OCI-LY3 (cell line): Measurements from ENCODE around the gene EHD3.

Source experiments
- H2AFZ ChIP-seq: fragments of 200-600, 300-600 bp; shearing (Covaris generic); 2 replicates; pipeline ENCODE4 v1.6.0; 2014; ENCODE audit warnings: antibody characterized with exemption, low read depth, low read length
- H3K27ac ChIP-seq: fragments of 200-600, 300-600 bp; sonication (generic); 2 replicates; pipeline ENCODE4 v1.5.1; 2014; ENCODE audit warnings: mild to moderate bottlenecking, low read length, moderate library complexity, mixed read lengths
- H3K27me3 ChIP-seq: fragments of 200-600, 300-600 bp; sonication (generic); 2 replicates; pipeline ENCODE4 v1.6.1; 2014; ENCODE audit warnings: low read depth, low read length, mixed read lengths
- H3K36me3 ChIP-seq: fragments of 200-600, 300-600 bp; sonication (generic); replicated peaks from 2 replicates; pipeline ENCODE3; 2014; ENCODE audit warnings: low read depth, low read length, mixed read lengths
- H3K4me1 ChIP-seq: fragments of 300-600, 200-600 bp; sonication (generic); 2 replicates; pipeline ENCODE4 v1.6.1; 2014; ENCODE audit warnings: low read length, mixed read lengths
- H3K4me2 ChIP-seq: fragments of 200-600, 300-600 bp; sonication (generic); 2 replicates; pipeline ENCODE4 v1.6.1; 2014; ENCODE audit warnings: low read length, mixed read lengths
- H3K4me3 ChIP-seq: fragments of 300-600, 200-600 bp; sonication (generic); 2 replicates; pipeline ENCODE4 v1.5.1; 2014; ENCODE audit warnings: antibody characterized with exemption, mild to moderate bottlenecking, low read length, moderate library complexity
- H3K79me2 ChIP-seq: fragments of 300-600, 200-600 bp; shearing (Covaris generic); 2 replicates; pipeline ENCODE4 v1.6.1; 2014; ENCODE audit warnings: mild to moderate bottlenecking, low read length, mixed read lengths
- H3K9ac ChIP-seq: fragments of 300-600, 200-600 bp; shearing (Covaris generic); 2 replicates; pipeline ENCODE4 v1.6.0; 2014; ENCODE audit warnings: mild to moderate bottlenecking, low read length, moderate library complexity
- H3K9me3 ChIP-seq: fragments of 200-600, 300-600 bp; shearing (Covaris generic); 2 replicates; pipeline ENCODE4 v1.6.1; 2014; ENCODE audit warnings: low read length, mixed read lengths; ENCODE audit not compliant: insufficient read depth
- H4K20me1 ChIP-seq: fragments of 200-600, 300-600 bp; sonication (generic); 2 replicates; pipeline ENCODE4 v1.6.1; 2016; ENCODE audit warnings: low read length, mixed read lengths; ENCODE audit not compliant: insufficient read depth
- EZH2phosphoT487 ChIP-seq: fragments of 200-600 bp; shearing (Covaris generic); IDR thresholded peaks from 2 replicates; pipeline ENCODE4 v1.6.1; 2018; ENCODE audit warnings: antibody characterized with exemption, mixed run types, low read depth
- TF ChIP-seq, protein P1 (sequence below): fragments of 200-600, 300-600 bp; sonication (generic); IDR thresholded peaks from 2 replicates; pipeline ENCODE4 v1.5.1; 2014; ENCODE audit warnings: antibody characterized with exemption, low read length, low read depth

EHD3 gene

DNA sequence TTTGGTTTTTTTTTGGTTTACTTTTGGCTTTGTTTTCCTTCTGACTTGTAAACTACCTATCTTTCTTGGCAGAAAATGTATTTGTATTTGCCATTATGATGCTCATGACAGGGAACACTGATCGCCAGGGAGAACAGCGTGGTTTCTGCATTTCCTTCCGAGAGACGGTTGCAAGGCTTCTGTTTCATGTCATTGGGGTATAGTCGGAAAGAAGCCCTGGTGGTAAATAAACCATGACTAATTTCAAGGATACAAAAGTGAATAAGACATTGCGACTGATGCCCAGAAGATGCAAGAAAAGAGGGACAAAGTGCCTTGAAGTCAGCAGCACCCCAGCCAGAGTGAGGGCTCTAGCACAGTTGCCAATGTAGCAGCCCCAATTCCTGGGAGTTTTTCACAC, 12.4 kb upstream of the EHD3 start:
- H3K9ac ChIP-seq = peak overlapping the region; percentile 8; the same call in 1 of the 2 replicates
- H3K36me3 ChIP-seq = no peaks in the 10 kb centered on the region
- no peaks in the 10 kb centered on the region for H3K27me3 ChIP-seq
- H3K27ac ChIP-seq = peak overlapping the region; percentile 21; the same call in 1 of the 2 replicates
- H3K4me1 ChIP-seq = peaks cover 66% of the 10 kb centered on the region
- peak overlapping the region; percentile 8 for H3K4me3 ChIP-seq
- no peaks in the 10 kb centered on the region for H4K20me1 ChIP-seq
- no peak overlapping the region for H2AFZ ChIP-seq
- H3K79me2 ChIP-seq = no peaks in the 10 kb centered on the region
- no peaks in the 10 kb centered on the region for H3K9me3 ChIP-seq
- TF ChIP-seq, protein P1, sequence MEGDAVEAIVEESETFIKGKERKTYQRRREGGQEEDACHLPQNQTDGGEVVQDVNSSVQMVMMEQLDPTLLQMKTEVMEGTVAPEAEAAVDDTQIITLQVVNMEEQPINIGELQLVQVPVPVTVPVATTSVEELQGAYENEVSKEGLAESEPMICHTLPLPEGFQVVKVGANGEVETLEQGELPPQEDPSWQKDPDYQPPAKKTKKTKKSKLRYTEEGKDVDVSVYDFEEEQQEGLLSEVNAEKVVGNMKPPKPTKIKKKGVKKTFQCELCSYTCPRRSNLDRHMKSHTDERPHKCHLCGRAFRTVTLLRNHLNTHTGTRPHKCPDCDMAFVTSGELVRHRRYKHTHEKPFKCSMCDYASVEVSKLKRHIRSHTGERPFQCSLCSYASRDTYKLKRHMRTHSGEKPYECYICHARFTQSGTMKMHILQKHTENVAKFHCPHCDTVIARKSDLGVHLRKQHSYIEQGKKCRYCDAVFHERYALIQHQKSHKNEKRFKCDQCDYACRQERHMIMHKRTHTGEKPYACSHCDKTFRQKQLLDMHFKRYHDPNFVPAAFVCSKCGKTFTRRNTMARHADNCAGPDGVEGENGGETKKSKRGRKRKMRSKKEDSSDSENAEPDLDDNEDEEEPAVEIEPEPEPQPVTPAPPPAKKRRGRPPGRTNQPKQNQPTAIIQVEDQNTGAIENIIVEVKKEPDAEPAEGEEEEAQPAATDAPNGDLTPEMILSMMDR = no peak
- TF ChIP-seq EZH2phosphoT487 = no peak
- peak overlapping the region; percentile 53 for H3K4me2 ChIP-seq

DNA sequence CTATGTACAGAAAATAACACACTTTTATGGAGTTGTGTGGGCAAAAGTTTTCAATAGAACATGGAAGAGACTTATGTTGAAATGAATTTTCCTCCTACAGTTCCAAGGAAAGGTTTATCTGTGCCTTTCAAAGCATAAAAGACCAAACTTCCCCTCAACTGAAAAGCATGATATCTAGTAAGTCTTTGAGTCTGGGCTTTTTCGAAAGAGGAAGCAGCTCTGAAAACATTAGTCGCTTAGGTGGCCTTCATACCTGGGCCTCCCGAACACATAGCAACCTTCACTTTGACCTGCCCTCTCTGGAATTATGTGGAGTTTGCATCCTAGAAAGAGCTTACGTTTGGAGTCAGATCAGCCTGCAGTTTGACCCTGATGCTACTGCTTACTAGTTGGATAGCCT, 11.9 kb upstream of the EHD3 start:
- Histone ChIP-seq H3K4me2 (peak overlapping the region; percentile 53), H3K9ac (peak overlapping the region; percentile 8; the same call in 1 of the 2 replicates), H3K4me1 (peaks cover 61% of the 10 kb centered on the region), H3K36me3 (no peaks in the 10 kb centered on the region), H4K20me1 (no peaks in the 10 kb centered on the region), H3K9me3 (no peaks in the 10 kb centered on the region), H3K4me3 (peak overlapping the region; percentile 8), H3K27me3 (no peaks in the 10 kb centered on the region), H3K27ac (peak overlapping the region; percentile 21; the same call in 1 of the 2 replicates), H2AFZ (no peak overlapping the region), H3K79me2 (no peaks in the 10 kb centered on the region)
- TF ChIP-seq, protein P1 = no peak
- TF ChIP-seq EZH2phosphoT487 = no peak

DNA sequence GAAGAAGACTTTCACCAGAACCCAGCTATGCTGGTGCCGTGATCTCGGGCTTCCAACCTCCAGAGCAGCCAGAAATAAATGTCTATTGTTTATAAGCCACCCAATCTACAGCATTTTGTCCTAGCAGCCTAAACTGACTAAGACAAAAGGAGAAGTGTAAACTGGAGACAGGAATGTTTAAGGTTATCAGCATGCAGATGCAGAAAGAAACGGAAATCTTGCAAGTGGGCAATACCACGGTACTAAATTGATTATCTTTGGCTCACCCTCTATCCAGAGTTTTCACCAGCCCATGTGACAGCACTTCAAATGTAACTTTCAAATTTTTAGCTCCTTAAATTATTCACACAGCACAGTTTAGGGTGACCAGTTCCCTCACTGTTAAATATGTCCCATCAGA, 10.9 kb upstream of the EHD3 start:
- Histone ChIP-seq H3K4me2 (no peak overlapping the region), H3K27me3 (no peaks in the 10 kb centered on the region), H3K79me2 (no peaks in the 10 kb centered on the region), H3K27ac (no peak overlapping the region), H3K9ac (no peak overlapping the region), H4K20me1 (no peaks in the 10 kb centered on the region), H2AFZ (no peak overlapping the region), H3K9me3 (no peaks in the 10 kb centered on the region), H3K4me1 (peaks cover 51% of the 10 kb centered on the region), H3K4me3 (no peak overlapping the region), H3K36me3 (no peaks in the 10 kb centered on the region)
- TF ChIP-seq, protein P1 = no peak
- no peak for TF ChIP-seq EZH2phosphoT487

DNA sequence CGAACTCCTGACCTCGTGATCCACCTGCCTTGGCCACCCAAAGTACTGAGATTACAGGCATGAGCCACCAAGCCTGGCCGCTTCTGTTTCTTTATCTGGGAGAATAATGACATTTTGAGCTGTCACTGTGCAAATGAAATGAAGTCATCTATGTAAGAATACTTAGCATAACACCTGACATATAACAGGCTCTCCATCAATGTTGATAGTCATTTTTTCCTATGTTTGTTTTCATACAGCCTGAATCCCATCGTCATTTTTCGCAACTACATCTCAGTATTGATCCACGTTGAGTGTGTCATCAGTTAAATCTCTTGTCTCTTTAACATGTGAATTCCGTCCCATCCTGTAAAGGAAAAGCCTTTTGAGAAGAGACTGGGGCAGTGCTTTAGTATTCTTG, 10.2 kb upstream of the EHD3 start:
- no peak overlapping the region for H3K9ac ChIP-seq
- H2AFZ ChIP-seq = no peak overlapping the region
- no peak overlapping the region for H3K4me3 ChIP-seq
- no peak overlapping the region for H3K4me2 ChIP-seq
- H3K36me3 ChIP-seq = no peaks in the 10 kb centered on the region
- no peaks in the 10 kb centered on the region for H4K20me1 ChIP-seq
- H3K27ac ChIP-seq = no peak overlapping the region
- TF ChIP-seq, protein P1 = no peak
- no peak for TF ChIP-seq EZH2phosphoT487
- peaks cover 44% of the 10 kb centered on the region for H3K4me1 ChIP-seq
- no peaks in the 10 kb centered on the region for H3K9me3 ChIP-seq
- H3K27me3 ChIP-seq = no peaks in the 10 kb centered on the region
- no peaks in the 10 kb centered on the region for H3K79me2 ChIP-seq
